ENCODE measurements around the gene RTEL1. TPM values are rescaled to one million over a fixed set of nuclear protein-coding genes. Genes with fewer than 3 reads are reported as not detected.

Gene RTEL1
- total and polyA plus RNA-seq, 2 experiments from 2014 or later: 14.0 to 18.2 TPM

- 2% methylated on average over 48 of the region's 73 CpGs for WGBS (ENCODE audit: low lambda C conversion rate, missing lambda C conversion rate)
Measured at GRCh38 chr20:63653041-63653973, 4.8 kb upstream of the RTEL1 start, which contains the start of gene STMN3. Gene STMN3, minus strand, starts transcription at chr20:63653424. Its CDS starts 79 bp downstream, at chr20:63653345.

DNA sequence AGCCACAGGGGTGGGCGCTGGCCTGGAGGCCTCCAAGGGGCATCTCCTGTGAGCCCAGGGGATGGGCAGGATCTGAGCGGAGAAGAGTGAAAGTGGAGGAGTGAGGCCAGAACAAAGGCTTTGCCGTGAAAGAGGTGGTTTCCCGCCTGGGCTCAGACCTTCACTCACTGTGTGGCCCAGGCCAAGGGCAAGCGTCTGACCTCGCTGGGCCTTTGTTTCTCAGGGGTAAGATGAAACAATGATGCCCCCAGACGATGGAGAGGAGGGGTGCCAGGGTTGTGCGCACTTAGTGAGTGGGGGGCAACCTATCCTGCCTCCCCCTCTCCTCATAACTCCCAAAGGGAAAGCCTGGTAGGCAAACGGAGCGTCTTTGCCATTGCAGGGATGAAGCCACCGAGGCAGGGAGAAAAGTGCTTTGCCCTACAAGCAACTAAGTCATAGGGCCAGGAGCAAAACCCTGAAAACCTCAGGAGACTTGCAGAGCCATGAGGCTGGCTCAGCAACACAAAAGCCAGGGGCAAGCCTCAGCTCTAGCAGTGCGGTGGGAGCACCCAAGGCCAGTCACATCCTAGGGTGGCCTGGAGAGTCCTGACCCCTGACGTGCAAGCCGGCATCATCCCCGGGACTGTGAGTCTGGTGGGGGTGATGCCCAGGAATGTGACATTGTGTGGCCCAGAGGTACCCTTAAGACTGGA is 4.0 kb upstream of the RTEL1 start:
- Histone ChIP-seq H3K9me3 (ENCODE audit: low read depth) (no peaks in the 10 kb centered on the region), H4K20me1 (ENCODE audit: insufficient read depth, poor library complexity, severe bottlenecking) (peaks cover 11% of the 10 kb centered on the region), H3K27me3 (peaks cover 3% of the 10 kb centered on the region), H3K36me3 (replicated peaks; ENCODE audit: insufficient read depth, low read depth) (no peaks in the 10 kb centered on the region), H2AFZ (peak overlapping the region; percentile 26), H3K27ac (peak overlapping the region; percentile 83), H3K9me2 (replicated peaks; ENCODE audit: insufficient read depth) (no peaks in the 10 kb centered on the region), H3K79me2 (peaks cover 5% of the 10 kb centered on the region), H3K4me3 (no peak overlapping the region), H3K4me2 (peak overlapping the region; percentile 93), H3K4me1 (ENCODE audit: insufficient read depth) (peaks cover 5% of the 10 kb centered on the region)
- DNase-seq (ENCODE audit: low spot score): no peak
- TF ChIP-seq CTCF (IDR thresholded peaks at IDR 0.05; ENCODE audit: poor library complexity): no peak
- no peak for TF ChIP-seq EZH2phosphoT487 (IDR thresholded peaks at IDR 0.05; ENCODE audit: low read depth, severe bottlenecking, unreplicated experiment)
- TF ChIP-seq EZH2 (IDR thresholded peaks at IDR 0.05; ENCODE audit: borderline replicate concordance): no peak
- 54% methylated on average over 14 of the region's 15 CpGs for WGBS (ENCODE audit: low lambda C conversion rate, missing lambda C conversion rate)

More at GRCh38 chr20:63653041-63653973, 4.8 kb upstream of the RTEL1 start, which contains the start of gene STMN3:
- Histone ChIP-seq H3K79me2 (peaks cover 5% of the 10 kb centered on the region), H2AFZ (peak within 1 kb of the TSS; percentile 26), H4K20me1 (ENCODE audit: insufficient read depth, poor library complexity, severe bottlenecking) (peaks cover 11% of the 10 kb centered on the region), H3K4me3 (peak within 1 kb of the TSS; percentile 68), H3K27ac (peak within 1 kb of the TSS; percentile 83), H3K9me3 (ENCODE audit: low read depth) (no peaks in the 10 kb centered on the region), H3K27me3 (peaks cover 3% of the 10 kb centered on the region), H3K4me2 (peak within 1 kb of the TSS; percentile 93), H3K9me2 (replicated peaks; ENCODE audit: insufficient read depth) (no peaks in the 10 kb centered on the region), H3K4me1 (ENCODE audit: insufficient read depth) (peaks cover 3% of the 10 kb centered on the region), H3K36me3 (replicated peaks; ENCODE audit: insufficient read depth, low read depth) (no peaks in the 10 kb centered on the region)
- TF ChIP-seq EZH2 (IDR thresholded peaks at IDR 0.05; ENCODE audit: borderline replicate concordance) (no peak), CTCF (IDR thresholded peaks at IDR 0.05; ENCODE audit: poor library complexity) (no peak), EZH2phosphoT487 (IDR thresholded peaks at IDR 0.05; ENCODE audit: low read depth, severe bottlenecking, unreplicated experiment) (no peak)
- DNase-seq (ENCODE audit: low spot score): peak; percentile 95

- WGBS (ENCODE audit: low lambda C conversion rate, missing lambda C conversion rate): 64% methylated on average over 4 of the region's 4 CpGs
- Histone ChIP-seq H3K4me3 (no peak overlapping the region), H3K4me1 (ENCODE audit: insufficient read depth) (peaks cover 10% of the 10 kb centered on the region), H3K4me2 (no peak overlapping the region), H3K27ac (no peak overlapping the region), H2AFZ (no peak overlapping the region), H3K79me2 (peaks cover 10% of the 10 kb centered on the region), H3K27me3 (peaks cover 3% of the 10 kb centered on the region), H4K20me1 (ENCODE audit: insufficient read depth, poor library complexity, severe bottlenecking) (peaks cover 11% of the 10 kb centered on the region), H3K9me2 (replicated peaks; ENCODE audit: insufficient read depth) (no peaks in the 10 kb centered on the region), H3K9me3 (ENCODE audit: low read depth) (no peaks in the 10 kb centered on the region), H3K36me3 (replicated peaks; ENCODE audit: insufficient read depth, low read depth) (no peaks in the 10 kb centered on the region)
- TF ChIP-seq EZH2phosphoT487 (IDR thresholded peaks at IDR 0.05; ENCODE audit: low read depth, severe bottlenecking, unreplicated experiment) (no peak), EZH2 (IDR thresholded peaks at IDR 0.05; ENCODE audit: borderline replicate concordance) (no peak), CTCF (IDR thresholded peaks at IDR 0.05; ENCODE audit: poor library complexity) (no peak)
- no peak for DNase-seq (ENCODE audit: low spot score)
Measured at GRCh38 chr20:63655249-63655648, 2.9 kb upstream of the RTEL1 start.
